ENCODE data around the gene KCNQ1. TPM values are rescaled to one million over a fixed set of nuclear protein-coding genes. Genes with fewer than 3 reads are reported as not detected.

The KCNQ1 gene
- 1 to 10 TPM; 1.4 to 9.7 (median 3.8) TPM for total RNA-seq
- 10 to 100 TPM in 1 of 2 donors, 1 to 10 TPM in 1; 2.5 to 17.2 TPM for polyA plus RNA-seq
- long read RNA-seq, donor 1, partial matches to known transcripts, result 1 of 24 reads
- long read RNA-seq, donor 1, other reads (novel, unspliced or antisense), result 22 of 24 reads
- long read RNA-seq, donor 2, transcript KCNQ1-201 (16 exons, 3,246 nt), result major isoform, 5 of 5 reads
- long read RNA-seq, donor 2, partial matches to known transcripts, result 0 of 5 reads
- long read RNA-seq, donor 2, other reads (novel, unspliced or antisense), result 0 of 5 reads
- long read RNA-seq, donor 3, transcript KCNQ1-201 (16 exons, 3,246 nt), result major isoform, 13 of 66 reads
- long read RNA-seq, donor 3, partial matches to known transcripts, result 3 of 66 reads
- long read RNA-seq, donor 3, other reads (novel, unspliced or antisense), result 49 of 66 reads

GRCh38 chr11:2444821-2445745, at the start of gene KCNQ1:
Gene KCNQ1 (plus strand): TSS chr11:2445008. CDS start chr11:2445099, 91 bp downstream.
- Histone ChIP-seq H3K27me3 (peaks cover 3% of the 10 kb centered on the region), H3K27ac (no peak within 1 kb of the TSS), H3K4me3 (peak within 1 kb of the TSS; percentile 8), H3K9me3 (no peaks in the 10 kb centered on the region), H3K36me3 (no peaks in the 10 kb centered on the region), H3K4me1 (ENCODE audit: insufficient read depth) (no peaks in the 10 kb centered on the region)
- no peak for TF ChIP-seq EP300 (IDR thresholded peaks at IDR 0.05)
- no peak for TF ChIP-seq POLR2A (IDR thresholded peaks at IDR 0.05)
- no peak for TF ChIP-seq CTCF (IDR thresholded peaks at IDR 0.05)
- WGBS, 3 donors, result 2 to 5% (median 3%) methylated on average over 54 to 115 of the region's 116 CpGs
- DNase-seq, result peak in 1 of 5 donors; percentile 6
- intact Hi-C loops (cut with DNase I), result no loop called here

GRCh38 chr11:2395211-2395730, 49.5 kb upstream of the KCNQ1 start:
- peaks cover 7% of the 10 kb centered on the region for H3K4me1 ChIP-seq (ENCODE audit: insufficient read depth)
- H3K27me3 ChIP-seq, result no peaks in the 10 kb centered on the region
- H3K27ac ChIP-seq, result no peak overlapping the region
- TF ChIP-seq EP300 (IDR thresholded peaks at IDR 0.05) (no peak), CTCF (IDR thresholded peaks at IDR 0.05) (no peak), POLR2A (IDR thresholded peaks at IDR 0.05) (no peak)
- H3K4me3 ChIP-seq, result no peak overlapping the region
- intact Hi-C loops (cut with DNase I), result loop anchor here in 1 of 4 donors (10.0 kb wide), 1 partner anchor 1860 kb away; the partner anchor contains the start of genes HRAS and LRRC56
- no peaks in the 10 kb centered on the region for H3K9me3 ChIP-seq
- 79 to 83% (median 80%) methylated on average over 25 to 26 of the region's 26 CpGs for WGBS, 3 donors
- DNase-seq, result no peak
- no peaks in the 10 kb centered on the region for H3K36me3 ChIP-seq

- WGBS, 3 donors, result 73 to 89% (median 79%) methylated on average over 16 to 17 of the region's 17 CpGs
- intact Hi-C loops (cut with DNase I), result loop anchor here in 1 of 4 donors (10.0 kb wide), 1 partner anchor 1861 kb away; the partner anchor contains the start of genes HRAS and LRRC56
- Histone ChIP-seq H3K4me1 (ENCODE audit: insufficient read depth) (peaks cover 1% of the 10 kb centered on the region), H3K27ac (no peak overlapping the region), H3K9me3 (no peaks in the 10 kb centered on the region), H3K4me3 (no peak overlapping the region), H3K36me3 (no peaks in the 10 kb centered on the region), H3K27me3 (no peaks in the 10 kb centered on the region)
- no peak for TF ChIP-seq POLR2A (IDR thresholded peaks at IDR 0.05)
- TF ChIP-seq EP300 (IDR thresholded peaks at IDR 0.05), result no peak
- TF ChIP-seq CTCF (IDR thresholded peaks at IDR 0.05), result no peak
- no peak for DNase-seq
These were observed 49.0 kb upstream of the KCNQ1 start for GRCh38 chr11:2395856-2396255.

- no peaks in the 10 kb centered on the region for H3K27me3 ChIP-seq
- 85 to 87% (median 86%) methylated on average over 26 of the region's 26 CpGs for WGBS, 3 donors
- no peaks in the 10 kb centered on the region for H3K9me3 ChIP-seq
- H3K4me1 ChIP-seq (ENCODE audit: insufficient read depth), result no peaks in the 10 kb centered on the region
- TF ChIP-seq EP300 (IDR thresholded peaks at IDR 0.05), result no peak
- no peak for TF ChIP-seq CTCF (IDR thresholded peaks at IDR 0.05)
- no peak for TF ChIP-seq POLR2A (IDR thresholded peaks at IDR 0.05)
- no peak for DNase-seq
- intact Hi-C loops (cut with DNase I), result loop anchor here in 1 of 4 donors (10.0 kb wide), 1 partner anchor 1862 kb away; the partner anchor contains the start of genes HRAS and LRRC56
- no peak overlapping the region for H3K27ac ChIP-seq
- no peaks in the 10 kb centered on the region for H3K36me3 ChIP-seq
- no peak overlapping the region for H3K4me3 ChIP-seq
These were observed 48.3 kb upstream of the KCNQ1 start for GRCh38 chr11:2396471-2396870.
